GM12873 (cell line): ENCODE measurements around the gene ITPKB.

Source experiments
- CTCF ChIP-seq: IDR thresholded peaks from 2 replicates; pipeline ENCODE4 v1.5.1; 2012; ENCODE audit warnings: low read depth, mild to moderate bottlenecking, moderate library complexity, low read length, control low read depth; ENCODE audit not compliant: insufficient read depth; ENCODE audit errors: missing control alignments

The ITPKB gene

GRCh38 chr1:226690460-226690982 is 48.6 kb downstream of the ITPKB start:
- TF ChIP-seq CTCF = no peak

GRCh38 chr1:226688808-226689207 is 50.3 kb downstream of the ITPKB start:
- no peak for TF ChIP-seq CTCF

- TF ChIP-seq CTCF = no peak
Observed at GRCh38 chr1:226688056-226688748, 50.9 kb downstream of the ITPKB start.

DNA sequence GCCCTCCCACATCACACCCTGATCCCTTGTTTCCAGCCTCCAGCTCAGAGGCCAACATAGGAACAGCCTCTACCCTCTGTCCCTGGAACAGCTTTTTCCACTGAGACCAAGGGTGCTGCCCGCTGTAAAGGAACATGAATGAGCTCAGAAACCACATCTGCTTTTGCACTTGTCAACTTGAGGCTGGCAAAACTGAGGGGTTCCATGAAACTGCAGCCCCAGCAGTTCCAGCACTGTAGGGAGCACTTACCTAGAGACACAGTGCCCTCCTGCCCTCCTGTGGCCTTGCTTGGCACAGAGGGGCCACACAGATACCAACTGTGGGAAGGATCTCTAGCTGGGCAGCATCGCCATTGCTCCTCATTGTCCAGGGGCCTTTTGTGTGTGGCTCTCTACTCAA is 51.7 kb downstream of the ITPKB start:
- TF ChIP-seq CTCF = no peak

DNA sequence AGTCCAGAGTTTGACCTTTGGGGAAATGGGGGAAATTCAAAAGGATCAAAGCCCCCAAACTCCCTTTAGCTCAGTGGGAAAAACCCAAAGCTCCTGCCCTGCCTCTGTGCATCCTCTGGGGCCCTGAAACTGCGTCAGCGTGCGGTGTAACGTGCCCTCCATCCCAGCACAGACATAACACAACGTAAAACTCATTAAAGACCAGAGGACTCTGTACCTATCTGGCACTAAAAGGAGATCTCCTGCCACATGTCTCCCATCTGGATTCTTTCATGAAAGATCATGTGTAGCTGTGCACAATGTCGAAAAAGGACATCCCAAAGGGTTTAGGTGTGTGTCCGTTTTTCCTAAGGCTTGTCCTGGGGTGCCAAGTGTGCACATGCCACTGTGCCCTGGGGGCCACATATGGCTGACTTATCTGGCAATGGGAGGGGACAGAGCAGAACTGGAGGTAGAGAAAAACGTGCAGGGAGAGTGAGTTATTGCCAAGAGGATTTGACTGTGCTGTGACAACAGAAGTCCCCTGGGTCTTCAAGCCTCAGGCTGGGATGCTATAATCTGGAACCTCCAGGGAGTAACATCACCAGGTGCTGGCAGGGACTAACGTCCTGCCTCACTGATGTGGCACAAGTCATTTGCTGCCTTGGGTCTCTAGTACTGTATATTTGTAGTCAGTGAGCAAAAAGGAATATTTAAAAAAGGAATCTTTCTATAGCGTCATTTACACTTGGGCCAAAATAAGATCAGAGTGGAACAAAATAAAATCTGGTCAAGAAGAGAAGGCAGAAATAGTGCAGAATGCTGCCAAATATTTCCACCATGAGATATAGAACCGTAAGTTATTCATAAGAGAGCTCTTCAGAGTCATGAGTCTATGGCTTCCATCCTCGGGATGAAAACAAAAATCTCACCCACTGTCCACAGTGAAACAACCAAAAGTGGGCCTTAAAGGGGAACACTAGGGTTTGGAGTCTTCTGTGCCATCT is 52.3 kb downstream of the ITPKB start:
- no peak for TF ChIP-seq CTCF

GRCh38 chr1:226685196-226685820 is 53.8 kb downstream of the ITPKB start:
- no peak for TF ChIP-seq CTCF

GRCh38 chr1:226684026-226684425 is 55.1 kb downstream of the ITPKB start:
- TF ChIP-seq CTCF = no peak
